WERI-Rb-1 (cell line): Measurements from ENCODE around the gene OR5D18.

Experiments
- DNase-seq: peaks from one replicate; pipeline ENCODE4 v3.0.0-alpha.2; 2020
- H3K27ac ChIP-seq: fragments of 250-450 bp; sonication (Bioruptor Pico); 2 replicates; pipeline ENCODE4 v1.5.1; 2020; ENCODE audit warnings: mild to moderate bottlenecking, moderate library complexity
- H3K27me3 ChIP-seq: fragments of 250-450 bp; sonication (Bioruptor Pico); 2 replicates; pipeline ENCODE4 v1.5.1; 2021; ENCODE audit warnings: mild to moderate bottlenecking, low read depth, moderate library complexity; ENCODE audit not compliant: insufficient read depth, severe bottlenecking
- H3K36me3 ChIP-seq: fragments of 250-450 bp; sonication (Bioruptor Pico); 2 replicates; pipeline ENCODE4 v1.5.1; 2020; ENCODE audit warnings: mild to moderate bottlenecking, moderate library complexity
- H3K4me3 ChIP-seq: 2 replicates; pipeline ENCODE4 v1.5.1; 2011; ENCODE audit warnings: low read depth, mild to moderate bottlenecking, control low read depth, low read length
- H3K9me3 ChIP-seq: fragments of 250-450 bp; sonication (Bioruptor Pico); 2 replicates; pipeline ENCODE4 v1.5.1; 2021; ENCODE audit warnings: mild to moderate bottlenecking, moderate library complexity; ENCODE audit not compliant: severe bottlenecking
- CTCF ChIP-seq: IDR thresholded peaks from 2 replicates; pipeline ENCODE4 v1.5.1; 2011; ENCODE audit warnings: low read depth, mild to moderate bottlenecking, control low read depth, inconsistent platforms, low read length

OR5D18 gene

DNA sequence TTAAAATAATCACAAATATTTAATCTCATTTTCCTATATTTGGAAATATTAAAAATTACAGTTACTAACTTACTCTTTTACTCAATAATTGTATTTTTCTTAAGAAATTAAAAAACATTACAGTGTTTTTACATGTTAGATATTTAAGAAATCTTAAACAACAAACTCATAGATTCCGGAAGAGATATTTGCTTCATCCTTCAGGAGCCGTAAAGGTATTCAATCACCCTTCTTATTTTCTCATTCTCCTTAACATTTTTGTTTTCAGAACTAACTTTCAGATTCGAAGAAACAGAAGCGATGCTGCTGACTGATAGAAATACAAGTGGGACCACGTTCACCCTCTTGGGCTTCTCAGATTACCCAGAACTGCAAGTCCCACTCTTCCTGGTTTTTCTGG is at the start of gene OR5D18:
Gene OR5D18, plus strand, starts transcription at position 301 of the 400 bp plus-strand sequence. Its CDS starts 0 bp downstream, at position 301.
- DNase-seq, result no peak
- no peak for TF ChIP-seq CTCF
- no peak within 1 kb of the TSS for H3K27ac ChIP-seq
- H3K27me3 ChIP-seq, result peaks cover 38% of the 10 kb centered on the region
- no peaks in the 10 kb centered on the region for H3K36me3 ChIP-seq
- no peaks in the 10 kb centered on the region for H3K9me3 ChIP-seq
- no peak within 1 kb of the TSS for H3K4me3 ChIP-seq

DNA sequence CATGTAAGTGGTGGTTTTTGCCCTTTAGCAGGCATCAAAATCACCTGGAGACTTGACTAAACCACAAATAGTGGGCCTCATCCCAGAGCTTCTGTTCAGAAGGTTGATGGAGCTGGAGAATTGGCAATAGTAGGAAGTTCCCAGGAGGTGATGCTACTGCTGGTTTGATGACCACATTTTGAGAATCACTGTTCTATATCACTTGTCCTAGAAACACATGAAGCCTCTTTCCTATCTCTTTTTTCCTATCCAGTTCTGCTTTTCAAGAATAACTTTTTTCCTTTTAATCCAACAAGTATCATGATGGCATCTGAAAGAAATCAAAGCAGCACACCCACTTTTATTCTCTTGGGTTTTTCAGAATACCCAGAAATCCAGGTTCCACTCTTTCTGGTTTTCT is 46.3 kb upstream of the OR5D18 start, which contains the start of gene OR5D13:
Gene OR5D13, plus strand, starts transcription at position 301 of the 400 bp plus-strand sequence. Its CDS starts 0 bp downstream, at position 301.
- Histone ChIP-seq H3K36me3 (no peaks in the 10 kb centered on the region), H3K4me3 (no peak within 1 kb of the TSS), H3K27me3 (peaks cover 3% of the 10 kb centered on the region), H3K27ac (no peak within 1 kb of the TSS), H3K9me3 (no peaks in the 10 kb centered on the region)
- no peak for TF ChIP-seq CTCF
- DNase-seq, result no peak

DNA sequence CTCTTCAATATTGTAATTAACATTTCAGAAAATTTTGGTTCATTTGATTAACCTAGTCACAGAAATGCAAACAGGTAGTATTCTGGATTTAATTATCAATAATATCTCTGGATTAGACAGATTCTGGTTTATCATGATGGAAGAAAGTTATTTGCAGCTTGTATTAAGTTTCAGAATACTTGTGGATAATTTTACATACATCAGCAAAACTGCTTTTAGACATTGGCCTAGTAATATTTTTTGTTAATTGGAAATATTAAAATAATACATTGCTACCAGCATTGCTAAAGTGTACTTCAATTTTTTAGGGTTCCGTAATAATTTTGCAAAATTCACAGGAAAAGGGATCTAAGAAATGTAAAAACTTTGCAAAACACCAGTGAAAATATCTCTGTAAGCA is 27.8 kb upstream of the OR5D18 start:
- Histone ChIP-seq H3K4me3 (no peak overlapping the region), H3K36me3 (no peaks in the 10 kb centered on the region), H3K9me3 (no peaks in the 10 kb centered on the region), H3K27me3 (peaks cover 6% of the 10 kb centered on the region), H3K27ac (no peak overlapping the region)
- TF ChIP-seq CTCF, result no peak
- no peak for DNase-seq

DNA sequence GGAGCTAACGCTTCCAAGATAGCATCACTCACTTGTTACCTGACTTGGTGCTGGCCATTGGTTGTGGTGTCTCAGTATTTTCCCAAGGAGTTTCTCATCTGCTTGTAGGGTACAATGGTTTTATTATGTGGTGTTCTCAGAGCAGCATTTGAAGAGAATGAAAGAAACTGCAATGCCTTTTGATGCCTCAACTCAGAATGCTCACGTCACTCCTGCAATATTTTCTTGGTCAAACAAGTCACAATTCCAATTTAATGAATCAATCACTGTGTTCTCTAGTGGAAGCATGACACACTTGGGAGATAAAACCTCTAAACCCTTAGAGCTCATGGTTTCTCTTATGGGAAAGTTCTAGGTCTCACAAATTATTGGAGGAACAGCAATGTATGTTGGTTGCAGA is 26.1 kb upstream of the OR5D18 start:
- Histone ChIP-seq H3K36me3 (no peaks in the 10 kb centered on the region), H3K9me3 (no peaks in the 10 kb centered on the region), H3K27ac (no peak overlapping the region), H3K27me3 (peaks cover 3% of the 10 kb centered on the region), H3K4me3 (no peak overlapping the region)
- no peak for TF ChIP-seq CTCF
- DNase-seq, result no peak

- DNase-seq, result no peak
- no peaks in the 10 kb centered on the region for H3K36me3 ChIP-seq
Measured at GRCh38 chr11:55795256-55795655, 24.2 kb upstream of the OR5D18 start, which contains the start of gene OR5D14. TSS of gene OR5D14 (plus strand) at chr11:55795556. CDS start at chr11:55795556, 0 bp downstream.

More at GRCh38 chr11:55795256-55795655, 24.2 kb upstream of the OR5D18 start, which contains the start of gene OR5D14:
- no peak within 1 kb of the TSS for H3K27ac ChIP-seq
- no peak within 1 kb of the TSS for H3K4me3 ChIP-seq
- H3K9me3 ChIP-seq, result no peaks in the 10 kb centered on the region
- H3K27me3 ChIP-seq, result peaks cover 3% of the 10 kb centered on the region
- no peak for TF ChIP-seq CTCF
